GM18867 (cell line): Measurements from ENCODE around the gene EBP.

Source experiments
- ATAC-seq: cut with Tn5 transposase; IDR thresholded peaks from one replicate; pipeline ENCODE4 v1.9.1; 2021; ENCODE audit warnings: mild to moderate bottlenecking, moderate library complexity; ENCODE audit not compliant: unreplicated experiment

Gene EBP

GRCh38 chrX:48521353-48522243, at the start of gene EBP:
EBP (plus strand) TSS chrX:48521808; CDS start chrX:48523772, 1,964 bp downstream.
- peak; percentile 97 for ATAC-seq

GRCh38 chrX:48472225-48472624, 49.4 kb upstream of the EBP start:
- ATAC-seq, result no peak

GRCh38 chrX:48472851-48473703, 48.5 kb upstream of the EBP start:
- no peak for ATAC-seq

GRCh38 chrX:48473704-48473990, 48.0 kb upstream of the EBP start:
- ATAC-seq, result no peak

- ATAC-seq, result no peak
Measured at GRCh38 chrX:48474127-48474526, 47.5 kb upstream of the EBP start.

GRCh38 chrX:48474581-48474980, 47.0 kb upstream of the EBP start:
- no peak for ATAC-seq

GRCh38 chrX:48475296-48475695, 46.3 kb upstream of the EBP start:
- no peak for ATAC-seq

GRCh38 chrX:48475774-48476577, 45.6 kb upstream of the EBP start, which contains the start of gene FTSJ1:
FTSJ1 (plus strand) TSS chrX:48476199; CDS start chrX:48478048, 1,849 bp downstream.
- ATAC-seq, result peak; percentile 87

- no peak for ATAC-seq
Measured at GRCh38 chrX:48476919-48477318, 44.7 kb upstream of the EBP start.

GRCh38 chrX:48477960-48478755, 43.5 kb upstream of the EBP start:
- ATAC-seq, result no peak

GRCh38 chrX:48478806-48479205, 42.8 kb upstream of the EBP start:
- ATAC-seq, result no peak

GRCh38 chrX:48480142-48480541, 41.5 kb upstream of the EBP start:
- no peak for ATAC-seq

GRCh38 chrX:48480583-48480982, 41.0 kb upstream of the EBP start:
- no peak for ATAC-seq

- no peak for ATAC-seq
Measured at GRCh38 chrX:48482526-48482925, 39.1 kb upstream of the EBP start.

- no peak for ATAC-seq
Measured at GRCh38 chrX:48487362-48487798, 34.2 kb upstream of the EBP start.

- ATAC-seq, result no peak
Measured at GRCh38 chrX:48488034-48488433, 33.6 kb upstream of the EBP start.

GRCh38 chrX:48489296-48489695, 32.3 kb upstream of the EBP start:
- no peak for ATAC-seq

- no peak for ATAC-seq
Measured at GRCh38 chrX:48489892-48490291, 31.7 kb upstream of the EBP start.

GRCh38 chrX:48490661-48491060, 30.9 kb upstream of the EBP start:
- no peak for ATAC-seq

GRCh38 chrX:48491809-48492208, 29.8 kb upstream of the EBP start:
- ATAC-seq, result no peak
